Urinary bladder (tissue), 4 donors: ENCODE data around the gene CFAP300. TPM values are rescaled to one million over a fixed set of nuclear protein-coding genes. Genes with fewer than 3 reads are reported as not detected.

Experiments
- DNase-seq: peaks from one replicate; pipeline ENCODE4 v3.0.0-alpha.2; 2015; ENCODE audit errors: extremely low spot score
- H3K27ac ChIP-seq: one replicate; pipeline ENCODE4 v1.5.1; 2013; ENCODE audit warnings: low read depth, mild to moderate bottlenecking, moderate library complexity
- H3K36me3 ChIP-seq: one replicate; pipeline ENCODE4 v1.6.1; 2013; ENCODE audit warnings: mild to moderate bottlenecking, moderate library complexity; ENCODE audit not compliant: insufficient read depth
- H3K4me1 ChIP-seq: one replicate; pipeline ENCODE4 v1.6.1; 2013; ENCODE audit warnings: mild to moderate bottlenecking, moderate library complexity; ENCODE audit not compliant: insufficient read depth
- H3K4me3 ChIP-seq: one replicate; pipeline ENCODE4 v1.5.1; 2013; ENCODE audit warnings: low read depth, low read length
- WGBS: extraction: QIAGEN DNeasy Blood & Tissue Kit; methylation state at CpG from one replicate; pipeline ENCODE4 v1.1.7; 2013; 5-methylcytosine and 5-hydroxymethylcytosine counted together
- polyA plus RNA-seq: library from polyadenylated mRNA; stranded (reverse); fragments of 200-250 nt; gene quantifications from one replicate; pipeline ENCODE4 v1.2.3, GENCODE V29; 2013
- total RNA-seq: library from RNA; depleted of rRNA; stranded (reverse); fragments of >200 nt; gene quantifications from one replicate; pipeline ENCODE4 v1.2.3, GENCODE V29; 2014
- donor health status: healthy with polysubstance abuse.
- donor health status: healthy.

CFAP300 gene
- total and polyA plus RNA-seq, 2 donors: 3.7 to 5.9 TPM

DNA sequence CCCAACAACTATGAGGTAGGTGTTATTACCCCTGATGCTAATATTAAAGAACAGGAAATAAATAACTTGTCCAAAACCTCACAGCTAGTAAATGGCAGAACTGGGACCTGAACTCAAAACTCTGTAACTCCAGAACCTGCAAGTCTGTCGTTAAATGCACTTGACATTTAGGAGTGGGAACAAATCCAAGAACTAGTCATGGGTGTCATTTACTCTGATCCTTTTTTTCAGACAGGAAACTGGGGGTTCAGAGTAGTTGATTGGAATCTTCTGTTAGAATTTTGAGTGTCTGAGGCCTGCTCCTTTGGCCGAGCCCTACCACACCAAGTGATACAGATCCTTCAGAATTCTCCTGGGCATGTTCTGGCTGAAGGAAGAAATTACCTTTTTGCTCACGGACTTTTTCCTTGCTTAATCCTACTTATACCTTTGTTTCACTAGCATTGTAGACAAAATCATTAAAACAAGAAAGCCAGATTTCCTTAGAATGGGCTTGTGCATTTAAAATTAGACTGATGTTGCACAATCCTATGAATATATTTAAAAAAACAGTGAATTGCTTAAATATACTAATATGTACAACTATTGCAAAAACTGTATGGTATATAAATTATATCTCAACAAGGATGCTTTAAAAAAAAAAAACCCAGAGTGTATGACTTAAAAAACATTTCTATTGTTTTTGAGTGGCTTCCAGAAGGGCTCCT is 61.6 kb downstream of the CFAP300 start:
- Histone ChIP-seq H3K4me3 (no peak overlapping the region), H3K36me3 (no peaks in the 10 kb centered on the region), H3K4me1 (no peaks in the 10 kb centered on the region), H3K27ac (no peak overlapping the region)
- no peak for DNase-seq
- 66% methylated on average over 3 of the region's 3 CpGs for WGBS

DNA sequence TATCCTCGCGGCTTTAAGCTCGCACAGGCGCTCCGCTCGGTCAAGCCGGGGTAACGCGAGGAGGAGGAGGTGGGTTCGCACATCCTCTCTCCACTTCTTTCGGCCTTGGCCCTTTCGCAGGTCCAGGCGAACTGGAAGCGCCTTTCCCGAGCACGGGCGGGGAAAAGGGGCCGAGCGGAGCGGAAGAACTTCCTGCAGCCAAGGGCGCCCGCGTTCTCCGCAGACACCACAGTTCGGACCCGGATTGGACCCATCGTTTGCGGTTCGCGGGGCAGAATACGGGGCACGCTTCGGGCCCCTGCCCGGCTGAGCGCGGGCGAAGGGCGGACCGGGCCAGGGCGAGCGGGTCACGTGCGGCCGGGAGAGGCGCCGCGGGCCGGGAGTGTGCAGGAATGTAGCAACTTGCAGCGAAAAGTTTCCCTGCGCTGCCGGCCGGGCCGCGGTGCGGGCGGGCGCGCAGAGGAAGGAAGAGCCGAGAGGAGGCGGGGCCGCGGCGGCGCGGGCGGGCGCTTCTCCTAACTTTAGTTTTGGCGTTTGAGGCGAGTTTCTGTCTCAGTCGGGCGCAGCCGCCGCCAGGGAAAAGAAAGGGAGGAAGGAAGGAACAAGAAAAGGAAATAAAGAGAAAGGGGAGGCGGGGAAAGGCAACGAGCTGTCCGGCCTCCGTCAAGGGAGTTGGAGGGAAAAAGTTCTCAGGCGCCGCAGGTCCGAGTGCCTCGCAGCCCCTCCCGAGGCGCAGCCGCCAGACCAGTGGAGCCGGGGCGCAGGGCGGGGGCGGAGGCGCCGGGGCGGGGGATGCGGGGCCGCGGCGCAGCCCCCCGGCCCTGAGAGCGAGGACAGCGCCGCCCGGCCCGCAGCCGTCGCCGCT is 62.9 kb downstream of the CFAP300 start, which contains the start of gene YAP1:
YAP1 (plus strand) TSS at position 552 of the 865 bp plus-strand sequence. CDS start 402 bp downstream, outside the sequence.
- H3K4me1 ChIP-seq: no peaks in the 10 kb centered on the region
- H3K4me3 ChIP-seq: peak within 1 kb of the TSS; percentile 77
- H3K36me3 ChIP-seq: no peaks in the 10 kb centered on the region
- H3K27ac ChIP-seq: peak within 1 kb of the TSS; percentile 99
- under 1% methylated on average over 104 of the region's 104 CpGs for WGBS
- peak; percentile 74 for DNase-seq

DNA sequence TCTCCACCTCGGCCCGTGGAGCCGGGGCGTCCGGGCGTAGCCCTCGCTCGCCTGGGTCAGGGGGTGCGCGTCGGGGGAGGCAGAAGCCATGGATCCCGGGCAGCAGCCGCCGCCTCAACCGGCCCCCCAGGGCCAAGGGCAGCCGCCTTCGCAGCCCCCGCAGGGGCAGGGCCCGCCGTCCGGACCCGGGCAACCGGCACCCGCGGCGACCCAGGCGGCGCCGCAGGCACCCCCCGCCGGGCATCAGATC is 63.4 kb downstream of the CFAP300 start:
- H3K4me1 ChIP-seq: no peaks in the 10 kb centered on the region
- no peak for DNase-seq
- no peaks in the 10 kb centered on the region for H3K36me3 ChIP-seq
- peak overlapping the region; percentile 99 for H3K27ac ChIP-seq
- under 1% methylated on average over 31 of the region's 31 CpGs for WGBS
- H3K4me3 ChIP-seq: peak overlapping the region; percentile 77

DNA sequence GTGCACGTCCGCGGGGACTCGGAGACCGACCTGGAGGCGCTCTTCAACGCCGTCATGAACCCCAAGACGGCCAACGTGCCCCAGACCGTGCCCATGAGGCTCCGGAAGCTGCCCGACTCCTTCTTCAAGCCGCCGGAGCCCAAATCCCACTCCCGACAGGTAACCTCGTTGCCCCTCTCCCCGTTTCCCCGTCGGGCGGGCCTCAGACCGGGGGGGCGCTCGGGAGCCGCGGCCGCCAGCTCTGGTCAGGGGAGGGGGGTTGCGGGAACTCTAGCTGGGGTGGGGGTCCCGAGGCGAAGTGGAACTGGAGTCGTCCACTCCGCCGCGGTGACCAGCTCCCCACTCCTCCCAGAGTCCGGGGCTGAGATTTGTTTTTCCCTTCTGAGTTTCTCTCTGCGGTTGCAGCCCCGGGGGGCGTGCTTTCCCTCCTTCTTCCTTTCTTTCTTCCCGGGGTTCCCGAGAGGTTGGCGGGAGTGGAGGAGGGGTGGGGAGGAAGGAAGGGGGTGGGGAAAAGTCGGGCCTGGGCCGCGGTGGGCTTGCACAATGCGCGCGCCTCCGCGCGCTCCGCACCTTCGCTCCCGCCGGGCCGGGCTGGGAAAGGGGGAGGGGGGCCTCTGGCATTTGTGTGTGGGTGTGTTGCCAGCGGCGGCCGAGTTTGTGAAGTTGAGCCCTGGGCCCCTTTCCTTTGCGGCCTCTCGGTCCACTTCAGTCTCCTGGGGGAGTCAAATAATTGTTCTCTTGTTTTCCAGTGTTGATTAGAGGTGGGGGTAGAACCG is 64.0 kb downstream of the CFAP300 start:
- peak overlapping the region; percentile 99 for H3K27ac ChIP-seq
- peak; percentile 59 for DNase-seq
- no peaks in the 10 kb centered on the region for H3K4me1 ChIP-seq
- no peaks in the 10 kb centered on the region for H3K36me3 ChIP-seq
- under 1% methylated on average over 61 of the region's 61 CpGs for WGBS
- peak overlapping the region; percentile 77 for H3K4me3 ChIP-seq

DNA sequence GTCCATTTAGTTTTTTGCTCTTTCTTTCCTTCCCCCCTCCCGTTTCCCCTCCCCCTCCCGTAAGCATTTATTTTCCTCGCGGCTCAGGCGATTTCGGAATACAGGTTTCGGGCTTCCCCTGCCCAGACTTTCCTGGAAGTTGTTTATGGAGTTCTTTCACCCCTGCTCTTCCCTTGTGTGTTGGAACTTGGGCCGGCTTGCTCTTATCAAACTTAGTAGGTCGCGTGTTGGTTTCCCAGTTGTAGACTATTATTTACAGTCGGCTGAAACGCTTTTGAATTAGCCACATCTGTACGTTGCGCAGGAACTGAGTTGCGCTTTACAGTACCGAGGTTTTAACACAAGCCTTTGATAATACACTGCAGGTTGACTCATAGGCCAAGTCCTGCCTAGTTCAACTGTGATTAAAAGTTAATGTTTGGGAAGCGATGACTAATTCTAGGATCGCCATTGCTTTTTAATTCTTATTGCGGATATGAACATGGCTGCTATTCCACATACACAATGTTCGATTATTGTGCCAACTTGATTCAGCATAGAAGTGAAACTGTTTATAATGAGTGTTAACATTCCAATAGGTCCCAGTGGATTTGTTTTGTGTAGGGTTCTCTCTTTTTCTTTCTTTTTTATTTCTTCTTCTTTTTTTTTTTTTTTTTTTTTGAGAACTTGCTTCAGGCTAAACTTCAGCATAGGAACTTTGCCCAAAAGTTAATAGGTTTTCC is 64.7 kb downstream of the CFAP300 start:
- Histone ChIP-seq H3K4me3 (peak overlapping the region; percentile 77), H3K36me3 (no peaks in the 10 kb centered on the region), H3K27ac (peak overlapping the region; percentile 99), H3K4me1 (no peaks in the 10 kb centered on the region)
- under 1% methylated on average over 20 of the region's 20 CpGs for WGBS
- DNase-seq: peak; percentile 57

DNA sequence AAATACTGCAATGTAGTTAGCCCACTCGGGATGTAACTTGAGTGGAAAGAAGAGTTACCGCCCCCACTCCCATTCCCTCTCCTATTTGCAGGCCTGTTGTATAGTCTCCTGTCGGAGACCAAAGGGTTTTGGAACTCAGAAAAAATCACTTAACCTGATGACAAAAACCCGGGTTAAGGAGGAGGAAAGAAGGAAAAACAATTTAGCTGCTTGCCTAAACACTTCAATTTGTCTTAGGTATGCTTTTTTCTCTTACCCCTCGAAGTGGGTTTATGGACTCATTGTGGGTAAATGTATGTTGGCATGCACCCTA is 65.2 kb downstream of the CFAP300 start:
- H3K27ac ChIP-seq: peak overlapping the region; percentile 90
- peak overlapping the region; percentile 77 for H3K4me3 ChIP-seq
- 9% methylated on average over 5 of the region's 5 CpGs for WGBS
- H3K36me3 ChIP-seq: no peaks in the 10 kb centered on the region
- DNase-seq: no peak
- no peaks in the 10 kb centered on the region for H3K4me1 ChIP-seq

DNA sequence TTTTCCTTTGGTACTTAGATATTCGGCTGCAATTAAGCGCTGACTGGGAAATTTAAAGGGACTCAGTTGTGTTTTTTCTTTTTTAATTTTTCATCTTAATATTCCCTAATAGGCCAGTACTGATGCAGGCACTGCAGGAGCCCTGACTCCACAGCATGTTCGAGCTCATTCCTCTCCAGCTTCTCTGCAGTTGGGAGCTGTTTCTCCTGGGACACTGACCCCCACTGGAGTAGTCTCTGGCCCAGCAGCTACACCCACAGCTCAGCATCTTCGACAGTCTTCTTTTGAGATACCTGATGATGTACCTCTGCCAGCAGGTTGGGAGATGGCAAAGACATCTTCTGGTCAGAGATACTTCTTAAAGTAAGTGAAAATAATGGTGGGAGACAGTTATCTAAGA is 66.8 kb downstream of the CFAP300 start:
- Histone ChIP-seq H3K36me3 (no peaks in the 10 kb centered on the region), H3K27ac (no peak overlapping the region), H3K4me1 (peaks cover 1% of the 10 kb centered on the region), H3K4me3 (no peak overlapping the region)
- WGBS: 66% methylated on average over 4 of the region's 4 CpGs
- no peak for DNase-seq

DNA sequence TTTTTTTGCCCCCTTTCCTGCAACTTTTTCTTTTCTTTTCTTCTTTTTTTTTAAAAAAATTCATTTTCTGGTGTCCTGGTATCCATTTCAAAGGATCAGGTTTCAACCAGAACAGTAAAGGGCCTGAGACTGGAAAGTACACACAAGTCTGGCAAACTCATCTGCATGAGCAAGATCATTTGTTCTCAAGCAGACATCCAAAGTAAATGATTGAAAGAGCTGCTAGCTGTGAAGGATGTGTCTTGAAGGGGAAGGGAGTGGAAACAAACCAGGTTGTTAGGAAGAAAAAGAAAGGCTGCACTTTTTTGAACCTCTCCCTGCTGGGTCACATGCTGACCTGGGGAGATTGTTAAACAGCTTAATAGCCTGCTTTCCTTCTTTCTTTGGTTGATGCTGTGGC is 68.3 kb downstream of the CFAP300 start:
- Histone ChIP-seq H3K27ac (no peak overlapping the region), H3K4me1 (peaks cover 1% of the 10 kb centered on the region)

DNA sequence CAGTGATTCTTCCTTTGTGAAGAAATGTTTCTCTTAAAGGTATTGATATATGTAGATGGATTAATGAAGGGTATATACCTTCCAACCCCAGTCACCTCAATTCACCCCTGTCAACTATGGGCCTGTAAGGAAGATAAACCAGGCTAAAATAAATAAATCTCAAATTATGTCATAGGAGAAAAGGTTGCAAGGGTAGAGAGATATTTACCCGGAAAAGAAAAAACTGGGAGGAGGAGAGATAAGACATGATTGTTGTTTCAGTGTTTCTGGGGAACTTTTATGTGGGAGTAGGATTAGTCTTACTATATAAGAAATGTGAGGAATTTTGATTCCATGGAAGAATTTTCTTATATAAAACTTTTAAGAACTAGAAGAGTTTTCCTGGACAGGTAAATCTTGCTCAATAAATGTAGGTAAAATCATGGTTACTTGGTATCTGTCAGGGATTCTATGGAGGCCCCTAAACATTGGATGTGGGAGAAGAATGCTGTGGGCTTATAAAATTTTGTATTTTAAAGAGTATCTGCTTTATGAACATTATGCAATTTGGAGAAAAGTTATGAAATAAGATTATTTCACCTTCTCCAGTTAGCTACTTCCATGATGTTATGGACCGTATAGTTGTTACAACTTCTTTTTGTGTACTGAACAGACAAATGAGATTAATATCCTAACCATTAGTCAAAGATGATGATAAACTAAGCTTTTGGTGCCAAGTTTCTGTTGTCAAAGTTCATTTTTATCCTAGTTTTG is 69.4 kb downstream of the CFAP300 start:
- H3K36me3 ChIP-seq: no peaks in the 10 kb centered on the region
- H3K4me1 ChIP-seq: peaks cover 1% of the 10 kb centered on the region
- 48% methylated on average over 2 of the region's 2 CpGs for WGBS
- no peak overlapping the region for H3K27ac ChIP-seq
- no peak for DNase-seq
- H3K4me3 ChIP-seq: no peak overlapping the region

More for the DNA sequence above, 68.3 kb downstream of the CFAP300 start:
- no peak overlapping the region for H3K4me3 ChIP-seq
- no peak for DNase-seq
- no peaks in the 10 kb centered on the region for H3K36me3 ChIP-seq

DNA sequence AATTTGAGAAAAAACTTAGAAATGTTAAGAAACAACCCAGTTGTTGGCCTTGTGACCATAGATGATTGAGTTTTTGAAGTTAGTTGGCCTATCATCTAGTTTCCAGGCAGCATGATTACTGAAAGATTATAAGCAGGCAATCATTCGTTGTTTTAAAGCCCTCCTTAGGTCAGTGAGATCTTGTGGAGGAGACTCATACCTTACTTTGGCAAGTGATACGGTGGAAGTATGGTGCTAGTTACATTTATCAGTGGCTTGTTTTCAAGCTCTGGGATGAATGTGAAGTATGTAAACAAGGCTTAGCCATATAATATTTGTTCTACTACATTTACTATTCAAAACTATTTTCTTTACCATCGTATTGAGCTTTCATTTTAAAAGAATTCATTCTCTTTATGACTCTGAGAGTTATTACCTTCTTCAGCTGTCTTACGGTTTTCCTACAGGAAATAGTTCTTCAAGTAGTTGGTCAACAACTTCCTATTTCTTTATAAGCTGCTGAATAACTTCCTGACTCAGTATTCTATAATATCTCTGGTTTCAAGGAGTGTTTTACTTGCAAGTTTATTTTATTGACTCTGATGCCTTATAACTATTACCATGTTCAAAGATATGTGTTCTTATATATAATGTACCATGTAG is 70.4 kb downstream of the CFAP300 start:
- no peak overlapping the region for H3K27ac ChIP-seq
- H3K4me3 ChIP-seq: no peak overlapping the region
- no peak for DNase-seq
- peaks cover 1% of the 10 kb centered on the region for H3K4me1 ChIP-seq
- H3K36me3 ChIP-seq: no peaks in the 10 kb centered on the region
- 12% methylated on average over 4 of the region's 4 CpGs for WGBS

DNA sequence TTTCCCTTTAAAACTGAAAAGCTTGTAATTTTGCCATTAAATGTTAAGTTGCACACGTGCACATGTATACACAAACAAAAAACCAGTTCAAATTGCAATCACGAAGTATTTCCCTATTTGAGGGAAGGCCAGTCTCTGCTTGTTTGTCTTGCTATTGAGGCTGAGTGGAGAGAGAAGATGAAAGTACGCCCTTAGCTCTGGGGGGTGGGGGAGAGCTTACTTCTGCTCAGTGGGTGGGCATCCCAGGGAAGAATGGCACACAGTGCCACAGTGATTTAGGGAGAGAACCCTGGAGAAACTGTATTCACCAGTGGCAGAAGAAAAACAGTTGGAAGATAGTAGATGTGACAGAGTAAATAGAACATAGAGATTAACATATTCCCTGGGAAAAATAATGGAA is 71.7 kb downstream of the CFAP300 start:
- 30% methylated on average over 3 of the region's 3 CpGs for WGBS
- H3K27ac ChIP-seq: no peak overlapping the region
- peaks cover 1% of the 10 kb centered on the region for H3K4me1 ChIP-seq
- H3K36me3 ChIP-seq: no peaks in the 10 kb centered on the region
- DNase-seq: no peak
- H3K4me3 ChIP-seq: no peak overlapping the region

DNA sequence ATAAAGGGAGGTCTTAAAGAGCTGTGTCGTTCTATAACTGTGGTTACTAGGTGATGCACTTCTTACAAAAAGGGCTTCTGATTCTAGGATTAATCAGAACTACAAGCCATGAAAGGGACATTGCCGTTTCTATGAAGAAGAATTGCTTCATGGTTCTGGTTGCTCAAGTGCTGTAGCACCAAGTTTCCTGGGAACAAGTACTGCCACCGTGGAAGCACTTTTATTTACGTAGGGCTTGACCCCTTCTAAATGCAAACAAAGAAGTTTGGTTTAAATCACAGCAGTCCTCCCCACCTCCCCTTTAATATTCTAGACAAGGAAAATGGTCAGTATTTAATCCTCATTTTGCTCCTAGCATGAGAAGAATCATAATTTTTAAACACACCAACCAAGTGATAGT is 72.8 kb downstream of the CFAP300 start:
- no peak overlapping the region for H3K4me3 ChIP-seq
- 25% methylated on average over 4 of the region's 4 CpGs for WGBS
- peaks cover 1% of the 10 kb centered on the region for H3K4me1 ChIP-seq
- H3K27ac ChIP-seq: no peak overlapping the region
- DNase-seq: no peak
- no peaks in the 10 kb centered on the region for H3K36me3 ChIP-seq
